ENCODE measurements around the gene APP.

APP gene

DNA sequence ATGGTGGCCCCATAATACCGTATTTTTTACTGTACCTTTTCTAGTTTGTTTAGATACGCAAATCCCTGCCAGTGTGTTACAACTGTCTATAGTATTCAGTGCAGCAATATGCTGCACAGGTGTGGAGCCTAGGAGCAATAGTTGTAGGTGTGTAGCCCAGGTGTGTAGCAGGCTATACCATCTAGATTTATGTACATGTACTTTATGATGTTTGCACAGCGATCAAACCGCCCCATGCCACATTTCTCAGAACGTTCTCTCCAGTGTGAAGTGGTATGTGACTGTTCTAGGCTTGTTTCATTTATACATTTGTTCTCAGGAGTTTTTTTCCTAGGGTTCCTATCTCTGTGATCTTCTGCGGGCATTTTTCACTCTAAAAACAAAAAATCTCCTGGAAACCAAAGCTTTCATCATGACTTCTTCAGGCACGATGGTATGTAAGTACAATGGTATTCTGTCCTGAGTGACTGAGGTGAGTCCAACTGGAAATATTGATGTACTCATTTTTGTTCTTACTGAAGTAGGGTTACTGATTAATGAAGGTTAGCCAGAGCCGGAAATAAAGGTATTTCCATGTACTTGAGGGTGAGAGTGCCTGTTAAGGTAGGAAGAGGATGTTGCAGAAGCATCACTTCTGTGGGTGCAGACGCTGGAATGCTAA, 282.8 kb downstream of the APP start:
- Histone ChIP-seq H3K4me1 (ENCODE audit: control insufficient read depth, low read length) (no peaks in the 10 kb centered on the region), H3K27me3 (ENCODE audit: control insufficient read depth, low read length) (no peaks in the 10 kb centered on the region), H3K36me3 (ENCODE audit: control insufficient read depth, low read length) (no peaks in the 10 kb centered on the region), H3K4me2 (ENCODE audit: low read length) (no peak overlapping the region), H3K4me3 (ENCODE audit: low read length) (no peak overlapping the region), H3K79me2 (ENCODE audit: control insufficient read depth, low read length) (no peaks in the 10 kb centered on the region), H3K9me2 (replicated peaks; ENCODE audit: control insufficient read depth, low read length) (no peaks in the 10 kb centered on the region), H3F3A (ENCODE audit: control insufficient read depth, insufficient read depth) (no peaks in the 10 kb centered on the region), H3K27ac (ENCODE audit: low read depth, low read length) (no peak overlapping the region), H4K20me1 (ENCODE audit: control insufficient read depth, insufficient read depth, low read depth, low read length) (no peaks in the 10 kb centered on the region), H3K9me3 (ENCODE audit: control insufficient read depth, insufficient read depth, low read length) (no peaks in the 10 kb centered on the region)
- TF ChIP-seq, protein P1, sequence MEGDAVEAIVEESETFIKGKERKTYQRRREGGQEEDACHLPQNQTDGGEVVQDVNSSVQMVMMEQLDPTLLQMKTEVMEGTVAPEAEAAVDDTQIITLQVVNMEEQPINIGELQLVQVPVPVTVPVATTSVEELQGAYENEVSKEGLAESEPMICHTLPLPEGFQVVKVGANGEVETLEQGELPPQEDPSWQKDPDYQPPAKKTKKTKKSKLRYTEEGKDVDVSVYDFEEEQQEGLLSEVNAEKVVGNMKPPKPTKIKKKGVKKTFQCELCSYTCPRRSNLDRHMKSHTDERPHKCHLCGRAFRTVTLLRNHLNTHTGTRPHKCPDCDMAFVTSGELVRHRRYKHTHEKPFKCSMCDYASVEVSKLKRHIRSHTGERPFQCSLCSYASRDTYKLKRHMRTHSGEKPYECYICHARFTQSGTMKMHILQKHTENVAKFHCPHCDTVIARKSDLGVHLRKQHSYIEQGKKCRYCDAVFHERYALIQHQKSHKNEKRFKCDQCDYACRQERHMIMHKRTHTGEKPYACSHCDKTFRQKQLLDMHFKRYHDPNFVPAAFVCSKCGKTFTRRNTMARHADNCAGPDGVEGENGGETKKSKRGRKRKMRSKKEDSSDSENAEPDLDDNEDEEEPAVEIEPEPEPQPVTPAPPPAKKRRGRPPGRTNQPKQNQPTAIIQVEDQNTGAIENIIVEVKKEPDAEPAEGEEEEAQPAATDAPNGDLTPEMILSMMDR (IDR thresholded peaks at IDR 0.05; ENCODE audit: low read depth, low read length, poor library complexity, severe bottlenecking), result no peak
- TF ChIP-seq EZH2phosphoT487 (IDR thresholded peaks at IDR 0.05; ENCODE audit: borderline replicate concordance, low read length), result no peak

DNA sequence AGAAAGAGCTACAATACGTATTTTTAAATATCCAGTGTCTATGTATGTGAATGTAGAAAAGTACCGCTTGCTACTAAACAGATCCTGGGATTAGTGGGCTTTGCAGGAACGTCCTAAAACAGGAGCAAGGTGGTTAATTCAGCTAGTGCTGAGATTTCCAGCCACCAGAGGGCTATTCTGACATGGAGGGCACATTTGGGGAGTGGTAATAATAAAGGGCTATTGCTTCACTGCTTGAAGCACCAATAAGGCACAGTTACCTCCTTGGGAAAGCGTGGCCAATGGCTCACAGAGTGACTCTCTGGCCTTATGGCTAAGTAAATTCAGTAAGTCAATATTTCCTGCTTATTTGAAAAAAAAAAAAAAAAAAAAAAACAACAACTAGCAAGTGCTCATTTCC, 283.4 kb downstream of the APP start:
- no peaks in the 10 kb centered on the region for H3K9me2 ChIP-seq (replicated peaks; ENCODE audit: control insufficient read depth, low read length)
- H3K79me2 ChIP-seq (ENCODE audit: control insufficient read depth, low read length), result no peaks in the 10 kb centered on the region
- H3K27ac ChIP-seq (ENCODE audit: low read depth, low read length), result no peak overlapping the region
- H3K27me3 ChIP-seq (ENCODE audit: control insufficient read depth, low read length), result no peaks in the 10 kb centered on the region
- TF ChIP-seq, protein P1 (IDR thresholded peaks at IDR 0.05; ENCODE audit: low read depth, low read length, poor library complexity, severe bottlenecking), result no peak
- TF ChIP-seq EZH2phosphoT487 (IDR thresholded peaks at IDR 0.05; ENCODE audit: borderline replicate concordance, low read length), result no peak
- H4K20me1 ChIP-seq (ENCODE audit: control insufficient read depth, insufficient read depth, low read depth, low read length), result no peaks in the 10 kb centered on the region
- no peak overlapping the region for H3K4me2 ChIP-seq (ENCODE audit: low read length)
- no peaks in the 10 kb centered on the region for H3K4me1 ChIP-seq (ENCODE audit: control insufficient read depth, low read length)
- no peaks in the 10 kb centered on the region for H3K36me3 ChIP-seq (ENCODE audit: control insufficient read depth, low read length)
- no peaks in the 10 kb centered on the region for H3K9me3 ChIP-seq (ENCODE audit: control insufficient read depth, insufficient read depth, low read length)
- no peaks in the 10 kb centered on the region for H3F3A ChIP-seq (ENCODE audit: control insufficient read depth, insufficient read depth)
- no peak overlapping the region for H3K4me3 ChIP-seq (ENCODE audit: low read length)

DNA sequence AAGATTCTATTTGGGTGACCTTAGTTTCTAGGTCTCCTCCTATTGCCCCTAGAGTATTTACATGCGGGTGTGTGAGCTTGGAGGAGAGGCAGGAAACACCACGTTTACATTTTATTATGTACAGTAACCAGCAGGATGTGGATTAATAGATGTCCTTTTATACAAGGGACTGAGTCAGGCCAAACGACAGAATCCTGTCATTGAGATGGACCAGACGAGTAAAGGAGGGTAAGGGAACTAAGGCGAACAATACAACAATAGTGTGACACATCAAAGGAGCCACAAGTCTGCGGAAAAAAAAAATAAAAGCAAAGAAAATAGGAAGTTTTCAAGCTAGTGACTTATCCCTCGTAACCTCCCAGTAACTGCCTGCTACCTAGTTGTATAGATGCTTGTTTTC, 284.7 kb downstream of the APP start:
- Histone ChIP-seq H3F3A (ENCODE audit: control insufficient read depth, insufficient read depth) (no peaks in the 10 kb centered on the region), H3K4me1 (ENCODE audit: control insufficient read depth, low read length) (no peaks in the 10 kb centered on the region), H3K4me2 (ENCODE audit: low read length) (no peak overlapping the region), H3K36me3 (ENCODE audit: control insufficient read depth, low read length) (no peaks in the 10 kb centered on the region), H3K79me2 (ENCODE audit: control insufficient read depth, low read length) (no peaks in the 10 kb centered on the region), H4K20me1 (ENCODE audit: control insufficient read depth, insufficient read depth, low read depth, low read length) (no peaks in the 10 kb centered on the region), H3K9me3 (ENCODE audit: control insufficient read depth, insufficient read depth, low read length) (no peaks in the 10 kb centered on the region), H3K4me3 (ENCODE audit: low read length) (no peak overlapping the region), H3K9me2 (replicated peaks; ENCODE audit: control insufficient read depth, low read length) (no peaks in the 10 kb centered on the region), H3K27ac (ENCODE audit: low read depth, low read length) (no peak overlapping the region), H3K27me3 (ENCODE audit: control insufficient read depth, low read length) (no peaks in the 10 kb centered on the region)
- TF ChIP-seq, protein P1 (IDR thresholded peaks at IDR 0.05; ENCODE audit: low read depth, low read length, poor library complexity, severe bottlenecking), result no peak
- no peak for TF ChIP-seq EZH2phosphoT487 (IDR thresholded peaks at IDR 0.05; ENCODE audit: borderline replicate concordance, low read length)

Measured in DOHH2 (cell line).